OCI-LY7 (cell line): ENCODE measurements around the gene ARHGAP24. TPM values are rescaled to one million over a fixed set of nuclear protein-coding genes. Genes with fewer than 3 reads are reported as not detected.

Experiments
- BruUV-seq: library from RNA; stranded (reverse); fragments of 400-500 nt; replicated peaks from 2 replicates; lab custom pipeline; 2021; lab: Mats Ljungman, UMichigan
- CTCF ChIA-PET: fragments of 300-600 bp; sonication (Branson Sonifier 250); formaldehyde crosslinking; loops from one replicate; lab custom pipeline; 2022; ENCODE audit warnings: antibody characterized with exemption; ENCODE audit not compliant: unreplicated experiment; lab: Charles Lee
- POLR2A ChIA-PET: fragments of 300-600 bp; sonication (Branson Sonifier 250); formaldehyde crosslinking; loops from one replicate; lab custom pipeline; 2022; ENCODE audit warnings: antibody characterized with exemption; lab: Charles Lee
- DNase-seq: peaks from one replicate; pipeline ENCODE4 v3.0.0-alpha.2; 2015; ENCODE audit warnings: low spot score
- H2AFZ ChIP-seq: fragments of 200-600 bp; sonication (generic), shearing (Covaris generic); 2 replicates; pipeline ENCODE4 v1.6.1; 2014; ENCODE audit warnings: mild to moderate bottlenecking, antibody characterized with exemption, low read length, moderate library complexity
- H3K27ac ChIP-seq: fragments of 200-600 bp; sonication (generic); 2 replicates; pipeline ENCODE4 v1.5.1; 2014; ENCODE audit warnings: mixed run types, low read depth, mild to moderate bottlenecking, moderate library complexity, low read length, inconsistent platforms; ENCODE audit not compliant: poor library complexity, severe bottlenecking
- H3K36me3 ChIP-seq: fragments of 200-600 bp; sonication (generic); 2 replicates; pipeline ENCODE4 v1.6.1; 2014; ENCODE audit warnings: mild to moderate bottlenecking, antibody characterized with exemption, low read length, moderate library complexity, mixed read lengths; ENCODE audit not compliant: insufficient read depth
- H3K4me1 ChIP-seq: fragments of 200-600 bp; sonication (generic); 2 replicates; pipeline ENCODE4 v1.5.1; 2014; ENCODE audit warnings: mild to moderate bottlenecking, low read length; ENCODE audit not compliant: insufficient read depth, poor library complexity, severe bottlenecking
- H3K4me2 ChIP-seq: fragments of 200-600 bp; sonication (generic); 2 replicates; pipeline ENCODE4 v1.6.1; 2014; ENCODE audit warnings: mild to moderate bottlenecking, low read length
- H3K4me3 ChIP-seq: fragments of 200-600 bp; sonication (generic); 2 replicates; pipeline ENCODE4 v1.5.1; 2014; ENCODE audit warnings: mild to moderate bottlenecking, low read depth, low read length; ENCODE audit not compliant: poor library complexity, severe bottlenecking
- H3K79me2 ChIP-seq: fragments of 200-600 bp; sonication (generic); 2 replicates; pipeline ENCODE4 v1.6.1; 2016; ENCODE audit warnings: low read depth, mild to moderate bottlenecking, low read length, moderate library complexity, mixed read lengths; ENCODE audit not compliant: insufficient read depth
- H3K9me2 ChIP-seq: fragments of 200-600 bp; sonication (generic); 2 replicates; pipeline ENCODE4 v1.6.1; 2016; ENCODE audit warnings: mild to moderate bottlenecking, low read length, mixed read lengths; ENCODE audit not compliant: insufficient read depth
- H3K9me3 ChIP-seq: fragments of 200-600 bp; sonication (generic); 2 replicates; pipeline ENCODE4 v1.6.1; 2014; ENCODE audit warnings: mild to moderate bottlenecking, mixed run types, low read length, mixed read lengths
- H4K20me1 ChIP-seq: fragments of 200-600 bp; sonication (generic); 2 replicates; pipeline ENCODE4 v1.6.1; 2014; ENCODE audit warnings: mild to moderate bottlenecking, antibody characterized with exemption, low read length, moderate library complexity, mixed read lengths; ENCODE audit not compliant: insufficient read depth
- EZH2phosphoT487 ChIP-seq: fragments of 200-600 bp; sonication (generic); IDR thresholded peaks from 2 replicates; pipeline ENCODE4 v1.6.1; 2018; ENCODE audit warnings: low read depth, borderline replicate concordance, mild to moderate bottlenecking, mixed run types, antibody characterized with exemption, low read length, moderate library complexity, mixed read lengths
- intact Hi-C: fragments of 100-400 bp; cut with micrococcal nuclease; formaldehyde crosslinking; loops from one replicate; pipeline ENCODE4 v1.10.0; 2022; ENCODE audit not compliant: unreplicated experiment
- total RNA-seq, 2 experiments: library from RNA; depleted of rRNA in 1 of 2; stranded (reverse); fragments of >200 nt in 1 of 2; shearing (Covaris generic) in 1 of 2; gene quantifications; 2 replicates each; pipeline ENCODE4 v1.2.3, GENCODE V29; 2014 to 2022
- TF ChIP-seq, protein P1 (sequence below): fragments of 200-600 bp; sonication (generic); conservative IDR thresholded peaks from 2 replicates; pipeline ENCODE4 v1.5.1; 2014; ENCODE audit warnings: mild to moderate bottlenecking, antibody characterized with exemption, low read length, moderate library complexity, mixed read lengths

The ARHGAP24 gene
- total RNA-seq, 2 experiments from 2014 or later: 0.88 to 4.4 TPM

DNA sequence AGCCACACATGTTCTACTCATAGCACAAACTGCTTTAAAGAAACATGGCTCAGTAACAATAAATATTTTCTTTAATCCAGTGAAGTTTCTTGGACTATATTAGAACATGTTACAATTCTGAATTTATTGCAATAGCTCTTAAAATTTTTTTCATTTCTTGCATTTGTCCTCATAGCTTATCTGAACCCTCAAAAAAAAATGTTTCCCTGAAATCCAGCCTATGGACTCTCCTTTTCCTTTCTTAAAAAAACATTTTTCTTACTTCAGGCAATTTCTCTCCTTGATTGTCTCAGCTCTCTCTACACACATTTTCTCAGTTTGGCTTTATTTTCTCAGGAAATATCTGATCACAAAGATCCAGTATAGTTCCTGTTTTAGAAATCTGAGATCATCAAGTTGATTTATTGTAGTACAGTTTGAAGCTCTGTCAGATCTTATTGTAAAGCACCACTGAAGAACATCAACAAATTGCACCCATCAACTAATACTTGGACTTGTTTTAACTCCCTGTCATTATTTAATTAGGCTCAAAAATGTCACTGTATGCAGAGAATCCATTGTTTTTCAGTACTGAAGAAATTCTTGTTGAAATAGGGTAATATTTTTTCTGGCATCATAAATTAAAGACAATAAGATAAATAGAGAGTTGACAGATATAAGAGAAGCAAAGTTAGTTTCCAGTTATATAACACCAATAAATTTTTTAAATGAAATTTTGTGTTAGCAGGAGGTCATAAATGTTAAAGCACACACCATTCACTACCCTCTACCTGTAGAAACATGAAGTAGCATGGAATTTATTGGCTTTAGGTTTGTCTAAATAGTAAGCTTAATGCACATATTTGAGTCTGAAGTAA, 317.7 kb downstream of the ARHGAP24 start:
- no peak for DNase-seq
- no TSS peak for BruUV-seq
- POLR2A ChIA-PET: interaction anchor here (0.6 to 1.6 kb wide), 10 partner anchors 9 to 237 kb away, joined by 3 to 7 read pairs (median 3); no protein-coding TSS in a partner anchor

DNA sequence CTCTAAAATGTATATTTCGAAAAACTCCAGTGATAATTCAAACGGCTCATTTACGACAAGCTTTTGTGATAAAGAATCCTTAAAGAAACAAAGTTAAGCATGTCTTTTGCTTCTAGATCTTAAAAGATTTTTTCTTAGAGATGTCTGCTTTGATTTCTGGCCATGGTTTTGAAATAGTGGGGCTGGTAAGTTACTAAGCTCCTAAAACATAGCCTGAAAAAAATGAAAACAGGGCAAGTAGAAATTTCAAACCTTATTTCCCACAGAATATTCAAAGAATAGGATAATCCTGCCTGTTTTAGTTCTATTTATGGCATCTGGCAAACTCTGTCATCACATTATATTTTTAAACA, 318.3 kb downstream of the ARHGAP24 start:
- H3K27ac ChIP-seq: no peak overlapping the region
- no peak overlapping the region for H3K4me2 ChIP-seq
- H3K79me2 ChIP-seq: no peaks in the 10 kb centered on the region
- no peaks in the 10 kb centered on the region for H3K36me3 ChIP-seq
- no peak overlapping the region for H2AFZ ChIP-seq
- no TSS peak for BruUV-seq
- H4K20me1 ChIP-seq: no peaks in the 10 kb centered on the region
- intact Hi-C loops: loop anchor here (10.0 kb wide), 1 partner anchor 568 kb away; no protein-coding TSS in a partner anchor
- H3K4me1 ChIP-seq: peaks cover 11% of the 10 kb centered on the region
- POLR2A ChIA-PET: interaction anchor here (0.7 to 1.2 kb wide), 7 partner anchors 9 to 237 kb away, joined by 3 read pairs; no protein-coding TSS in a partner anchor
- CTCF ChIA-PET: no interaction called here
- no peak overlapping the region for H3K4me3 ChIP-seq
- no peak for TF ChIP-seq EZH2phosphoT487
- H3K9me3 ChIP-seq: no peaks in the 10 kb centered on the region
- no peaks in the 10 kb centered on the region for H3K9me2 ChIP-seq
- DNase-seq: no peak

More for the DNA sequence above, 317.7 kb downstream of the ARHGAP24 start:
- Histone ChIP-seq H3K4me3 (no peak overlapping the region), H2AFZ (no peak overlapping the region), H3K4me2 (no peak overlapping the region), H3K9me3 (no peaks in the 10 kb centered on the region; the same call in 1 of the 2 replicates), H3K36me3 (no peaks in the 10 kb centered on the region), H3K4me1 (peaks cover 17% of the 10 kb centered on the region), H3K27ac (no peak overlapping the region), H4K20me1 (no peaks in the 10 kb centered on the region), H3K9me2 (no peaks in the 10 kb centered on the region), H3K79me2 (no peaks in the 10 kb centered on the region)
- TF ChIP-seq, protein P1, sequence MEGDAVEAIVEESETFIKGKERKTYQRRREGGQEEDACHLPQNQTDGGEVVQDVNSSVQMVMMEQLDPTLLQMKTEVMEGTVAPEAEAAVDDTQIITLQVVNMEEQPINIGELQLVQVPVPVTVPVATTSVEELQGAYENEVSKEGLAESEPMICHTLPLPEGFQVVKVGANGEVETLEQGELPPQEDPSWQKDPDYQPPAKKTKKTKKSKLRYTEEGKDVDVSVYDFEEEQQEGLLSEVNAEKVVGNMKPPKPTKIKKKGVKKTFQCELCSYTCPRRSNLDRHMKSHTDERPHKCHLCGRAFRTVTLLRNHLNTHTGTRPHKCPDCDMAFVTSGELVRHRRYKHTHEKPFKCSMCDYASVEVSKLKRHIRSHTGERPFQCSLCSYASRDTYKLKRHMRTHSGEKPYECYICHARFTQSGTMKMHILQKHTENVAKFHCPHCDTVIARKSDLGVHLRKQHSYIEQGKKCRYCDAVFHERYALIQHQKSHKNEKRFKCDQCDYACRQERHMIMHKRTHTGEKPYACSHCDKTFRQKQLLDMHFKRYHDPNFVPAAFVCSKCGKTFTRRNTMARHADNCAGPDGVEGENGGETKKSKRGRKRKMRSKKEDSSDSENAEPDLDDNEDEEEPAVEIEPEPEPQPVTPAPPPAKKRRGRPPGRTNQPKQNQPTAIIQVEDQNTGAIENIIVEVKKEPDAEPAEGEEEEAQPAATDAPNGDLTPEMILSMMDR: no peak
- no peak for TF ChIP-seq EZH2phosphoT487
- CTCF ChIA-PET: no interaction called here
- intact Hi-C loops: loop anchor here (10.0 kb wide), 1 partner anchor 568 kb away; no protein-coding TSS in a partner anchor

DNA sequence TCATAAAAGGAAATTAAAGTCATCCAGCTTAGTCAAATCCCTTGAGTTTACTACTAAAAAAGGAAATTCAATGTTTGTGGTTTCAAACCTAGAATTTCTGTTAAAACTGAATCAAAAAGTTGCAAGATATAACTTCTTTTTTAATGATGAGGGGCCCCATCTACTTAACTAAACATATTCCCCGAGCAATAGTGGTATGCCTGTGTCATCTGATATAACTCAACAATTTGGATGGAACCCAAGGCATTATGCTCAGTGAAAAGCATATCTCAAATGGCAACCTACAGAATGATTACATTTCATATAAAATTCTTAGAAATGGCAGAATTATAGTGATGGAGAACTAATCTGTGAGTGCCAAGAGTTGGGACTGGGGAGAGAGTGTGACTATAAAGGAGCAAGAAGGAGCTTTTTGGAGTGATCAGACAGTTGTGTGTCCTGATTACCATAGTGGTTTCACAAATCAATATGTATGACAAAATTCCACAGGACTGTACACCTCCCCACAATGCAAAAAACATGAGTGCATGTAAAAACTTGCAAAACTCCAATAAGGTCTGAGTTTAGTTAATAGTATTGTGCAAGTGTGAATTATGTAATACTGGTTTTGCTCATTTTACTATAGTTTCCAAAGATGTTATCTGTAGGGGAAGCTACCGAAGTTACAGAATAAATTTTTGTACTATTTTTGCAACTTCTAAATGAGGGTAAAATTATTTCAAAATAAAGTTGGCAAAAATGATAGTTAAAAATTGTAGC, 323.2 kb downstream of the ARHGAP24 start:
- no peak for DNase-seq
- Histone ChIP-seq H3K4me3 (no peak overlapping the region), H4K20me1 (no peaks in the 10 kb centered on the region), H3K4me1 (peaks cover 6% of the 10 kb centered on the region), H2AFZ (no peak overlapping the region), H3K36me3 (no peaks in the 10 kb centered on the region), H3K9me2 (no peaks in the 10 kb centered on the region), H3K4me2 (no peak overlapping the region), H3K79me2 (no peaks in the 10 kb centered on the region), H3K27ac (no peak overlapping the region), H3K9me3 (no peaks in the 10 kb centered on the region)
- no peak for TF ChIP-seq EZH2phosphoT487
- TF ChIP-seq, protein P1: no peak
- CTCF ChIA-PET: no interaction called here
- no TSS peak for BruUV-seq
- intact Hi-C loops: loop anchor here (5.0 to 10.0 kb wide), 2 partner anchors 244 to 573 kb away; no protein-coding TSS in a partner anchor
- POLR2A ChIA-PET: interaction anchor here (0.9 to 1.1 kb wide), 2 partner anchors 19 to 132 kb away, joined by 3 read pairs; no protein-coding TSS in a partner anchor
